Stimulated activated CD8-positive, alpha-beta memory T cell treated with anti-CD3 and anti-CD28 coated beads, Interleukin-7, amount 100 ng/mL, for 24 hours (primary cell): ENCODE measurements around the gene LRSAM1.

Experiments
- DNase-seq: peaks from one replicate; pipeline ENCODE4 v3.0.0-alpha.2; 2020; ENCODE audit warnings: low read depth

Gene LRSAM1

DNA sequence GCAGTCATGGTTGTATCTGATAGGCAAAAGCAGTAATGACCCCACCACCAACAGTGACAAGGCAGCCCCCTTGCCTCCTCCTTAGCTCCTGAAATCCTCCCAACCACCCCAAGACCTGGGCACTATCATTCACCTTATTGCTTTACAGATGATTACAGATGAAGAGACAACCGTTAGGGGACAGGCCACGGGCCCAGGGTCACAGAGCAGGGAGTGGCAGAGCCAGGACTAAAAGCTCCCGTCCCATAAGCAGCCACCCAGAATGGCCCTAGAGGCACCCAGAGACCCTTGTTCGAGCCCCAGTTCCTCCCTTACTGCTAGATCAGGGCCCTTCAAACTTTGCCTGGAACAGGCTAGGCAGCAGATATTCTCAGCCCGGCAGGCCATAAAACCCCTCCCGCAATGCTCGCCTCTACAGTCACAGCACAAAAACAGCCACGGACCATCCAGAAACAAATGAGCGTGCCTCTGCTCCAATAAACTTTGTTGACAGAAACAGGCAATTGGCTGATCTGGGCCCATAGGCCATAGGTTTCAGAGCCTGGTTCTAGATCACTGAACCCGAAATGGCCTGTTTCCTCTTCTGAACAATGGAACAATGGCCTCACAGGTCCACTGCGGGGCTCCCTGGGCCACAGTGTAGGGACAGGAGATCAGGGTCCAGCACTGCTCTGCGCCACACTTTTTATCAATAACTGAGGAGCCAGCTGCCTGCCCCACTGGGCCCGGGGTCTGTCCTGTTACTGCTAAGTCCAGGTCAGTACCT is 67.0 kb downstream of the LRSAM1 start:
- DNase-seq: no peak

- no peak for DNase-seq
These were observed 68.2 kb downstream of the LRSAM1 start for GRCh38 chr9:127519301-127520166.

DNA sequence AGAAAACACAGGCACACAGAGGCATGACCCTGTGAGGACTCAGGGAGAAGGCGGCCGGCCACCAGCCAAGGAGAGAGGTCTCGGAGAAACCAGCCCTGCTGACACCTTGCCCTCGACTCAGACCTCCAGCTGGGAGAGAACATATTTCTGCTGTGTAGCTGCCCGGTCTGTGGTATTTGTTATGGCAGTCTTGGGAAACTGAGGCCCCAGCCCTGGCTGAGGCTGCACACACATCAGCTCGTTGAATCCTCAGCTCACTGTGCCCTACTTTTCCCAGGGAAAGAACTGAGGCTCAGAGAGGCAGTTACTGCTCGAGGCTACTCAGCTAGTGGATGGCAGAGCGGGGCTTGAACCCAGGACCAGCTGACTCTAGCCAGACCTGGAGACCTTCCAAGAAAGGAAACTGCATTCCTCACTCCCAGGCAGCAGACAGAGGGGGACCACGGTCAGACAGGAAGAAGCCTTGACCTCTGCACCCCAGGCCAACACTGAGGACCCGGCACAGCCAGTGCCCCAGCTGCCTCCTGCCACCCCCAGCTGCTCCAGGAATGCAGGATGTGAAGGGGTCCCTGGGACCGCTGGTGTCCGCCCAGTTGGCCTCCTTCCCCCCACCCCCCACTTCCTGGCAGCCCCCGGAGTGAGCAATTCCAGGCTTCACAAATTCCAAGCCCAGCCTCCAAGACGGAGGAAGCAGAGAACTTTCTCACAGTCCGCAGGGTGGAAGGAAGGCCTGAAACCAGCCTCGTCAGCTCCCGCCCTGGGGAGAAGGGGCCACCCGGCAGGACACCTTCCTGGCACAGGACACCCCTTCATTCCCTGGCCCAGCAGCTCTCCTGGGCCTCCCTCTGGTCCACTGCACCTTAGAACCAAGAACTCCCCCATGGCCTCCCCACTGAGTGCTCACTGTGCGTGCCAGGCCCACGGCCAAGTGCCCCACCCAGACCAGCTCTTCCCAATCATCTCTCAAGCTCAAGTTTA is 69.9 kb downstream of the LRSAM1 start:
- DNase-seq: no peak

GRCh38 chr9:127521919-127522304 is 70.6 kb downstream of the LRSAM1 start:
- no peak for DNase-seq

- DNase-seq: no peak
These were observed 71.4 kb downstream of the LRSAM1 start for GRCh38 chr9:127522727-127523126.

DNA sequence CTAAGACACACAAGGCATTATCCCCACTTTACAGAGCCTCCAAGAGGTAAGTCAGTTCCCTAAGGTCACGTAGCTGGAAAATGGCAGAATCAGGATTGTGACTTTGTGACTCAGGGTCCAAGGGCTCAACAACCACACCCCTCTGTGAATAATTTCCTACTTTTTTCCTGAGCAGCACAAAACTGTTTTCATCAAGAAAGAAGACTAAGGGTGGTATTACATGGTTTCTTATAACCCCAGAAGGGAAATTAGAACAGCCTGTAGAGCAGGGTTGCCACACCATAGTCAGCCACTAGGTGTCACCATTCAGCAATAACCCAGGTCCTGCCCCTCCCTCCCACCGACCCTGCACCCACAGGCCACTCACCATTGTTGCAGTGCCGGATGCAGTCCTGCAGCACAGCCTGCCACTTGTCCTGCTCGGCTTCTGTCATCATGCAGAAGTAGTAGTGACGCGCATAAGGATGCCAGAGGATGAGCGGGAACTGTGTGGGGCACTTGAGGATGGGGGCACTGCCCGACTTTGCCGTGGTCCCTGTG is 72.1 kb downstream of the LRSAM1 start:
- DNase-seq: no peak

DNA sequence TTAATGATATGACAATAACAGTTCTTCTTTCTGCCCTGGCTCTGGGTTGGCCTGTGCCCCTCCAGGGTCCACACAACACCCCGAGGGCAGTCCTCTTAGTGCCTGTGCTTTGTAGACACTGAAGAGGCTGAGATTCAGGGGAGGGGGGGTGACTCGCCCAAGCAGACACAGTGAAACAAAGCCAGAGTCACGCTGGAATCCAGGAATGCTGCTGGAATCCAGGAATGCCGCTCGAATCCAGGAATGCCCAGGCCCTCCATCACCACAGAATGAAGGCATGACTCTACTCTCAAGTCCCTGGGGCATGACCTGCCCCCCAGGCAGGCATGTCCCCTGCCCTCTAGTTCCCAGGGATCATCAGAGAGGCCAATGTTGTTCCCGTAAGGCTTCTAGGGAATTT is 73.1 kb downstream of the LRSAM1 start:
- no peak for DNase-seq

DNA sequence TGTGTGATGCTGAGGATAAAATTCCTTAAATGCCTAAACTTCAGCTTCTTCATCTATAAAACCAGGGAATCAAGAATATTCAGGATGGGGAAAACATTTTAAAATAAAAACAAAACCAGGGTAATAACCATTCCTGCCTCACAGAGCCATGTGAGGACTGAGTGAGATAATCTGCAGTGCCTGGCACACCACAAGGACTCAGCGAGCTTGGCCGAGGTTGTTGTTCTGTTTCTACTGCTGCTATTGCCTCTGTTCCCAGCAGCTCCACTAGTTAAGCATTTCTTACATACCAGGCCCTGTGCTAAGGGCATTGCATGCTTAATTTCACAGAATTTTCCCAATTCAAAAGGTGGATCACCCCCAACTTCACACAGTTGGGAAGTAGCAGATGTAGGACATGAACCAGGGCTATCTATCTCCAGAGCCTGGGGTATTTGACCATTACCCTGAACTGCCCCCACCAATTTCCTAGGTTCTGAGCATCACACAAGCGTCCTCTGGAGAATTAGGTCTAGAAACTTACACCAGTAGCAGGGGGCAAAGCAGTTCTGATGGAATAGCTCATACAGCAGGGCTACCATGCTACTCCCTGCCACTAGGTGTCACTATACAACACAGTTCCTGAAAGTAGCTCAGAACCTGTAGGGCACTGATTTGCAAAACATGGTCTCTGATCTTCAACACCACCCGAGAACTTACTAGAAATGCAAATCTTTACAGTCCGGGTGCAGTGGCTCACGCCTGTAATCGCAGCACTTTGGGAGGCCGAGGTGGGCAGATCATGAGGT is 74.3 kb downstream of the LRSAM1 start:
- no peak for DNase-seq

GRCh38 chr9:127526655-127527559 is 75.6 kb downstream of the LRSAM1 start:
- DNase-seq: no peak

DNA sequence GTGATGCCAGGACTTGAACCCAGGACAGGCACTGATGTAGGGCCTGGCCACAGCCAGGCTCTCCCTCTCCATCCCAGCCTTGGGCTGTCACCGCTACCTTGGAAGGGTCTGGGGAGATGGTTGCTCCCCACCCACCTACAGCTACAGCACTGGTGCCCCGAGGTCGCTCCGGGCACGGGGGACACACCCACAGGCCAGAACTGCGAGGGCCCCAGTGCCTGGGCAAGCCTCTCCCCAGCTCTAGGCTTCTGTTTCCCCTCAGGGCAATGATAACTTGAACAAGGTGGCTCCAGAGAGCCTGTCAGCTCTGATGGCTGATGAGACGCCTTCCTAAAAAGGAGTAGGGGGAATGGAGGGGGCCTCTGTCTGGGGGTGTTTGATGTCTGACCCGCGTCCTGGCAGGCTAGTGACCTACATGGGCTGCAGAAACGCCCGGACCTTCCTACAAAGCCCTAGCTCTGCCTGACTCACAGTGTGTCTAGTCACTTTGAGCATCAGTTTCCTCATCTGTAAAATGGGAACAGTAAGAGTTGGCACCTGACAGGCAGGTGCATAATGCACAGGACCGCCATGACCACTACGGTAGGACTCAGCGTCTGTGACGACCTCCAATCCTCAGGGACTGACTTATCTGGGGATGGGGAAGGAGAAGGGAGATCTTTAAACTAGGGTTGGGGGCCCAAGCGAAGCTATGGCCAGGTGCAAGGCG is 76.4 kb downstream of the LRSAM1 start:
- no peak for DNase-seq

DNA sequence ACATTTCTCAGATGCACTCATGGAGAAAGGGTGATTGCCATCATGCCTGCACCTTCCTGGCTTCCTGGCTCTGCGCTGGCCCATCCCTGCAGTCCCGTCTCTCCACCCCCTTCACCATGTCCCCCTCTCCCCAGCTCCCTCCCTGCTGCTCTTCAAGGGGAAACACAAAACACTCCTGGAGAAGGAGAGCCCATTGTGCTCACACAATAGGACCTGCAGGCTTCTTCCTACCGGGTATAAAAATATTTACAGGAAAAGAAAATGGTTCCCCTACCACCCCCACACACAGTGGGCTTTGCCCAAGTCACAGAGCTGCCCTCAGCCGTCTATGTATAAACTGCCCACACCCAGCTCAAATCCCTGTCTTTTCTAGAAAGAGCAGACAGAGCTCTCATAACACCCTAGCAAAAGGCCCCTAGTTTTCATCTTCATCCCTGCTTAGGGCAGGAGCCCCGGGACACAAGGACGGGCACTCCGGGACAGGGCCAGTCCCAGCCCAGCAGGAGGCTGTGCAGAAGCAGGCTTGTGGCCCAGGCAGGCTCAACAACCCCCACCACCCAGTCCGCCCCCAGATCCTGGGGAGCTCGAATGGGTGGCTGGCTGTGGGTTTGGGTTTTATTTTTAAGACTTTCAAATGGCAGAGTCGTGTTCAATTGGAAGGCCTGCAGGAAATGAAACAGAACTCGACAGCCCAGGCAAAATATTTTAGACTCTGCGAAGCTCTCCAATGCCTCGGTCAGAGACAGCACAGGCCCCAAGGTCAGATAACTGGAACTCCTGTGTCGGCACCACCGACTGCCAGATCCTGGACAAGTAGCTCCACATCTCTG is 77.3 kb downstream of the LRSAM1 start:
- DNase-seq: no peak

DNA sequence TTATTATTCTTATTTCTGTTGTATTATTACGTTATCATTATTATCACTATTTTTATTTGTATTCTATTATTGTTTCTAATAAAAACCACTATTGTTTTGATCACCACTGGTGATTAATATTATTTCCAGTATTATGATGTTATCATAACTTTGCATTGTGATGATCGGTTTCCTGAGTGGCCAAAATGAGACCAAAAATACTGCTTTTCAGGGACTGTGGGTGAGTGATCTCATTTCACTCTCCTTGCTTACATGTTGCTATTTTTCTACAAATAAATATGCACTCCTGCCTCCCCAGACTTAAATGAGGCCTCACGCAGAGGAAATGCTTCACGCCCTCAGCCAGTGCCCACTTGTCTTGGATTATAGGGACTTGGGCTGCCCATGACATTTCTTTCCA is 78.4 kb downstream of the LRSAM1 start:
- DNase-seq: no peak

- DNase-seq: no peak
These were observed 79.1 kb downstream of the LRSAM1 start for GRCh38 chr9:127530206-127530941.

- DNase-seq: no peak
These were observed 80.4 kb downstream of the LRSAM1 start for GRCh38 chr9:127531676-127532075.

- no peak for DNase-seq
These were observed 83.1 kb downstream of the LRSAM1 start for GRCh38 chr9:127534250-127534906.

- no peak for DNase-seq
These were observed 83.6 kb downstream of the LRSAM1 start for GRCh38 chr9:127534931-127535330.

DNA sequence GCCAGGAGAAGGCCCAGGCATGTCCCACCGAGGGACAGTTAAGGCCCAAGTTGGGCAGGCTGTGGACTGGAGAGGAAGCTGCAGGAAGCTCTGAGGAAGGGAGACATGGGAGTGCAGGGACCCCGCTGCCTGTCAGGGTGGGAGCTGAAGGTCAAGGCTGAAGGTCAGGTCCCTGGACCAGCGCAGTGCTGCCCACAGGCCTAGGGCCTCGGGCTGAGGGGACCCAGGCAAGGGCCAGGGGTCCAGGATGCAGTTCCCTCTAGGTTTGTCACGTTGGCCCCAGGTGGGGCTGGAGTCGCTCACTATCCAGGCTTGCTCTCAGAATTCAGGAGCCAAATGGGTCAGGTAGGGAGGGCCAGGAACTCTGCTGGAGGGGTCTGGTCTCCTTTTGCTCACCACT is 84.1 kb downstream of the LRSAM1 start:
- no peak for DNase-seq
